Gastroesophageal sphincter (tissue), 3 donors: ENCODE measurements around the gene LTF.

ENCODE experiments used
- CTCF ChIP-seq, 4 experiments: fragments of 200-600 bp in 2 of 4; fragments of 450-650 bp in 2 of 4; sonication (generic) in 1 of 4; IDR thresholded peaks; one replicate each; pipeline ENCODE4 v1.5.1; 2017 to 2019; ENCODE audit warnings: antibody characterized with exemption in 4 of 4, mild to moderate bottlenecking in 2 of 4, moderate library complexity in 2 of 4
- POLR2A ChIP-seq, 2 donors: fragments of 450-650 bp; IDR thresholded peaks; one replicate each; pipeline ENCODE4 v1.6.1; 2017; ENCODE audit warnings: antibody characterized with exemption in 2 of 2, mild to moderate bottlenecking in 2 of 2, moderate library complexity in 1 of 2

GRCh38 chr3:46477145-46477544 is 12.4 kb upstream of the LTF start:
- TF ChIP-seq POLR2A (IDR thresholded peaks at IDR 0.05) (no peak), CTCF (IDR thresholded peaks at IDR 0.05) (no peak)
